ENCODE measurements around the gene GSTM2.

GRCh38 chr1:109661391-109661790 lies 6.5 kb upstream of the GSTM2 start:
- TF ChIP-seq CTCF (conservative IDR thresholded peaks at IDR 0.05; ENCODE audit: low read depth, low read length): no peak
- no peak for TF ChIP-seq EZH2 (IDR thresholded peaks at IDR 0.05; ENCODE audit: borderline replicate concordance, low read depth, low read length, poor library complexity, severe bottlenecking)
